HUES48 (cell line): ENCODE results near the gene GFM1.

Experiments
- H3K27ac ChIP-seq: one replicate; pipeline ENCODE4 v1.7.0; 2013; ENCODE audit warnings: low read depth, low read length, inconsistent platforms
- H3K27me3 ChIP-seq: 2 replicates; pipeline ENCODE4 v1.6.1; 2013; ENCODE audit warnings: mild to moderate bottlenecking, low read length; ENCODE audit not compliant: control insufficient read depth, insufficient read depth
- H3K36me3 ChIP-seq: 2 replicates; pipeline ENCODE4 v1.6.1; 2013; ENCODE audit warnings: low read length; ENCODE audit not compliant: control insufficient read depth, insufficient read depth
- H3K4me1 ChIP-seq: 2 replicates; pipeline ENCODE4 v1.6.1; 2013; ENCODE audit warnings: mild to moderate bottlenecking, low read length; ENCODE audit not compliant: control insufficient read depth, insufficient read depth
- H3K4me3 ChIP-seq: 2 replicates; pipeline ENCODE4 v1.5.1; 2013; ENCODE audit warnings: mild to moderate bottlenecking, low read depth, low read length
- H3K9ac ChIP-seq: 2 replicates; pipeline ENCODE4 v1.6.1; 2013; ENCODE audit warnings: mild to moderate bottlenecking, low read depth, low read length, moderate library complexity
- H3K9me3 ChIP-seq: 2 replicates; pipeline ENCODE4 v1.6.1; 2013; ENCODE audit warnings: low read length; ENCODE audit not compliant: control insufficient read depth, insufficient read depth

Gene GFM1

DNA sequence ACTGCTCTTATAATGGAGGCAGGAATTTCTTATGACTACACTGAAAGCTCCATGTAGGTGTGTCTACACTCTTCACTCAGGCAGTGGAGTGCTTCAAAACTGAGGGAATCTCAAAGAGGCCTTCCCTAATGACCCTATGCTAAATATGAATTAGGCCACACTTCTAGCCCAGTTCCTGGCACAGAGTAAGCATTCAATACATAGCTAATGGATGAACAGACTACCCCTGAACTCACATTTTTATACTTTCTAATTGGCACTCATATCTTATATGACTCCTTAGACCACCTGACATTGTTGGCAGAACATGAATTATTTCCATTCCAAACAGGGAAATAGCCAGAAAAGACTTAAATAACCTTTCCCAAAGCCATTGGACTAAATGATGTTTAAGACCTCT is 84.5 kb downstream of the GFM1 start:
- H3K9ac ChIP-seq: no peak overlapping the region
- H3K4me3 ChIP-seq: no peak overlapping the region
- H3K27ac ChIP-seq: no peak overlapping the region

DNA sequence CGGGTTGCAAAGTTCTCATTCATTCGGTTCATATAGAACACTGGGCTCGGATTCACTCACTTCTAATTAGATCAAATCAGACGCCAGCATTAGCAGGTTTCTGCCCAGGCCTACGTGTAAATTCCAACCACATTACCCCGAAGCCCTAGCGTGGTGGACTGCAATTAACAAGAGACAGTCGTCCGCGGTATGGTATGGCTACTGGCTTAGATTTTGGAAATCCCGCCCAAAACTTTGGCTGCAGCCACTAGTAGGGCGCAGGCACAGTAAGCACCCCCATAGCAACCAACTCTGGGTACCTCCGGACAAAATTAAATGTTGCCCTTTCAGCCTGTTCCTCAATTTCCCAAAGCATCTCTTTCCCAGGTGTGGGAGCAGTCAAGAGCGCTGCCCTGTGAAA is 87.2 kb downstream of the GFM1 start:
- Histone ChIP-seq H3K36me3 (no peaks in the 10 kb centered on the region), H3K9ac (no peak overlapping the region), H3K4me1 (peaks cover 5% of the 10 kb centered on the region; the same call in 1 of the 2 replicates), H3K9me3 (no peaks in the 10 kb centered on the region), H3K27me3 (peaks cover 22% of the 10 kb centered on the region), H3K27ac (no peak overlapping the region), H3K4me3 (peak overlapping the region; percentile 62)

More for the DNA sequence above, 84.5 kb downstream of the GFM1 start:
- Histone ChIP-seq H3K27me3 (peaks cover 22% of the 10 kb centered on the region), H3K4me1 (peaks cover 5% of the 10 kb centered on the region), H3K9me3 (no peaks in the 10 kb centered on the region), H3K36me3 (no peaks in the 10 kb centered on the region)

DNA sequence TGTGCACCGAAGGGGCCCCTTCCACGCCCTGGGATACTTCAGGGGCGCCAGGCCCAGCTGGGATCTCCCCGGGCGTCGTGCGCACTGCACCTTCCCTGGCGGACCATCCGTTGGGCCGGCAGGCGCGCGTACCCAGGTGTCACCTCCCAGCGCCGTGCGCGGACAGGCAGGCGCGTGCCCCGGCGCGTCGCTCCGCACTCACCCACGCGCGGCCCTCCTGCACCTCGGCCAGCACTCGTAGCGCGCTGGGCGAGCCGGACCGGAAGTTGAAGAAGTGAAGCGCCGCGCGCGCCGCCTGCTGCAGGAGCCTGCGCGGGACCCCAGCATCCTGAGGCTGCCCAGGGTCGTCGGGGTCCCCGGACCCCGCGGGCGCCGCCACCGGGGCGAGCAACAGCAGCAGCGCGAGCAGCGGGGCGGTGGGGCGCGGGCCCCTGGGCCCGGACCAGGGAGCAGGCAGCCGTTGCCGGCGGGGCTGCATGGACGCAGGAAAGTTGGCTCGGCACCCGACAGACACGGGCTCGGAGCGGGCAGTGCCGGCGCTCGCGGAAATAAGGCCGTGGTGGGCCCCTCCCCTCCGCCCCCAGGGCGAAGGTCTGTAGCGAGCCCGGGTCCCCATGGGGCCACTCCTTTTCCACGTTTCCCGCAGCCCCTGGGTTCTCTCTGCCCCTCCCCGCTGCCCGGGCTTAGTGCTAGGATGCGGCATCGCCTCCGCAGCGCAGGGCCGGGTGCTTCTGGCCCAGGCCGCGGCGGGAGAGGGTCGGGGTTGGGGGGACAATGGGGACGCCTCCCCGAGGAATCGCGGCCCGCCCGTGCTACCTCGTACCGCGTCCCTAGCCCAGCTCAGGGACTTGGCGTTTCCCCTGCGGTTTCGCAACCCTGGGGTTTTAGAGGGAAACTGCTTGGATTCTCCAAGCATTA is 87.9 kb downstream of the GFM1 start, which contains the start of gene RARRES1:
RARRES1 (minus strand) TSS at position 520 of the 918 bp plus-strand sequence; CDS start at position 478, 42 bp downstream.
- 0 out of 2 replicates have a peak within 1 kb of the TSS, but pooled peaks have one; percentile 37 for H3K9ac ChIP-seq
- H3K27me3 ChIP-seq: peaks cover 22% of the 10 kb centered on the region
- no peak within 1 kb of the TSS for H3K27ac ChIP-seq
- H3K4me3 ChIP-seq: peak within 1 kb of the TSS; percentile 62
- H3K4me1 ChIP-seq: peaks cover 5% of the 10 kb centered on the region; the same call in 1 of the 2 replicates
- no peaks in the 10 kb centered on the region for H3K9me3 ChIP-seq
- H3K36me3 ChIP-seq: no peaks in the 10 kb centered on the region

DNA sequence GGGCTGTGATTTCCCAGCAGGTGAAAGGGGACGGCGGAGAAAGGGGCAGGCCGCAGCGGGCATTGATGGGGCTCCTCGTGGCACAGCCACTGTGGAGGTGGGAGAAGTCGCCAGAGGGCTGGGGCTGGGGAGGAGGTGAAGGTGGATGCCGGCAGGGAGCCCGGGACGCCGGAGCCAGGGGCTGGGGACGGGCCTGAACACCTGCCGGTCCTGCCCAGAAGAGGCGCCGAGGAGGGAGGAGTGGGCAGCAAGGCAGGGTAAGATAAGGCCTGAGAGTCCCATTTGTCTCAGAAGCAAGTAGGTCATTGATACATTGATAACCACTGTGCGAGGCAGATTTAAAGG is 88.5 kb downstream of the GFM1 start:
- H3K9ac ChIP-seq: no peak overlapping the region
- H3K36me3 ChIP-seq: no peaks in the 10 kb centered on the region
- no peak overlapping the region for H3K27ac ChIP-seq
- H3K4me3 ChIP-seq: peak overlapping the region; percentile 62
- H3K9me3 ChIP-seq: no peaks in the 10 kb centered on the region
- peaks cover 22% of the 10 kb centered on the region for H3K27me3 ChIP-seq
- peaks cover 5% of the 10 kb centered on the region; the same call in 1 of the 2 replicates for H3K4me1 ChIP-seq

DNA sequence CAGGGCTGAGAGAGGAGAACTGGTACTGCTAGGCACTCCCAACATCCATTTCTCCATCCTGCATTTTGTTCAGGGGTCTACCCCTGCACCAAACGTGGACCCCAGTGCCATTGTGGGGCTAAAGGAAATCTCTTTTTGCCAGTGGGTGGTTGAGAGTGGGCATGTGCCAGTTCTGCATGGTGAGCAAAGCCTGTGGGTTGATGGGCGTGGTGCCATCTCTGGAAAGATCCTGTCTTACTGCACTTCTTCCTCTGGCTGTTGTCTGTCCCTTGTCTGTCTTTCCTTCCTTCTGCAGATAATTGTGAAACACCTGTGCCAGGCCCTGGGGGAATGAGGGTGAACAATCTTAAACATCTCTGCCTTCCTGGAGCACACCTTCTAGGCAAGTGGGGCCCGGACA is 89.3 kb downstream of the GFM1 start:
- H3K27ac ChIP-seq: no peak overlapping the region
- peaks cover 22% of the 10 kb centered on the region for H3K27me3 ChIP-seq
- no peak overlapping the region for H3K9ac ChIP-seq
- peaks cover 5% of the 10 kb centered on the region; the same call in 1 of the 2 replicates for H3K4me1 ChIP-seq
- no peaks in the 10 kb centered on the region for H3K9me3 ChIP-seq
- H3K36me3 ChIP-seq: no peaks in the 10 kb centered on the region
- H3K4me3 ChIP-seq: no peak overlapping the region

DNA sequence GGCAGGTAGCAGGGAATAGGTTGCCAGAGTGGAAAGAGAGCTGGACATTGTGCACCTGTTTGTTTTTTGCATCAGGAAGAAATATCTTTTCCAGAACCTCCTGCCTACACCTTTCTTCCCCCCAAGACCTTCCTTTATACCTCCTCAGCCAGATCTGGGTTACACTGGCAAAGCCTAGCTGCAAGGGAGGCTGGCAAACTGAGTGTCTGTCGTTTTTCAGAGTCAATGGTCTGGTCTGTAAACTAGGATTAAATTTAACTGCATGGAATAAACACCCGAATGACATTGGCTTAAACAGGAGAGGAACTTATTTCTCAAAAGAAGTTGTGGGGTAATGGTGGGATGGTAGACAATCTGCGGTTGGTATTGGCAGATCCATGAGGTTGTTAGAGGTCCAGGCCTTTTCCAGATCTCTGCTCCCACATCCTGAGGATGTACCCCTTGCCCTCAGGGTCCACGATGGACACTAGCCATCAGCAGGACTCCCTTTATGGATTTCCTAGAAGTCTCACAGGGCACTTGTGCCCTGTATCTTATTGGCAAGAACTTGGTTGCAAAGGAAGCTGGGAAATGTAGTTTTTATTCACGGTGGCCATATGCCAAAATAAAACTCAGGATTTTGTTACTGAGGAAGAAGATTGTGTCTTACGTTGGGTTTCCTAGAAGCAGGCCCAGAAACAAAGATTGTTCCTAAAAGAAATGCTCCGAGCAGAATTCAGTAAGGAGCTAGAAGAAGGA is 91.1 kb downstream of the GFM1 start:
- Histone ChIP-seq H3K4me1 (peaks cover 5% of the 10 kb centered on the region; the same call in 1 of the 2 replicates), H3K27ac (no peak overlapping the region), H3K27me3 (peaks cover 22% of the 10 kb centered on the region)

DNA sequence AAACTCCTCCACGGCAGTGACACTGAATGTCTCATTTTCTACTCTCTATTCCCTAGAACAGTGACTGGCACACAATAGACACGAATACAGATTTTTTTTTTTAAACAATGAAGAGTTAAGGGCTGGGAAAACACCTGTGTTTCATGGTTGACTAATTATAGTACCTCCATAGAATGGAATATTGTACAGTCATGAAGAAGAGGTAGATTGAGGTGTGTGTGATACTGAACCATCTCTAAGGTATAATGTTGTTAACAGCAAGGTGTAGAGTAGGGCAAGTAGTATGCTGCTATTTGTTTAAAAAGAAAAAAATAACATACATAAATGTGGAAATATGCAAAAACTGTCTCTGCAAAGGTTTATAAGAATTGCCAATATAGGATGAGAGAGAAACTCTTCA is 93.1 kb downstream of the GFM1 start:
- no peaks in the 10 kb centered on the region for H3K4me1 ChIP-seq
- peaks cover 6% of the 10 kb centered on the region for H3K27me3 ChIP-seq
- no peaks in the 10 kb centered on the region for H3K9me3 ChIP-seq
- H3K9ac ChIP-seq: no peak overlapping the region
- no peaks in the 10 kb centered on the region for H3K36me3 ChIP-seq
- no peak overlapping the region for H3K27ac ChIP-seq
- H3K4me3 ChIP-seq: no peak overlapping the region

More for the DNA sequence above, 91.1 kb downstream of the GFM1 start:
- no peaks in the 10 kb centered on the region for H3K9me3 ChIP-seq
- no peaks in the 10 kb centered on the region for H3K36me3 ChIP-seq
- no peak overlapping the region for H3K9ac ChIP-seq
- H3K4me3 ChIP-seq: no peak overlapping the region

DNA sequence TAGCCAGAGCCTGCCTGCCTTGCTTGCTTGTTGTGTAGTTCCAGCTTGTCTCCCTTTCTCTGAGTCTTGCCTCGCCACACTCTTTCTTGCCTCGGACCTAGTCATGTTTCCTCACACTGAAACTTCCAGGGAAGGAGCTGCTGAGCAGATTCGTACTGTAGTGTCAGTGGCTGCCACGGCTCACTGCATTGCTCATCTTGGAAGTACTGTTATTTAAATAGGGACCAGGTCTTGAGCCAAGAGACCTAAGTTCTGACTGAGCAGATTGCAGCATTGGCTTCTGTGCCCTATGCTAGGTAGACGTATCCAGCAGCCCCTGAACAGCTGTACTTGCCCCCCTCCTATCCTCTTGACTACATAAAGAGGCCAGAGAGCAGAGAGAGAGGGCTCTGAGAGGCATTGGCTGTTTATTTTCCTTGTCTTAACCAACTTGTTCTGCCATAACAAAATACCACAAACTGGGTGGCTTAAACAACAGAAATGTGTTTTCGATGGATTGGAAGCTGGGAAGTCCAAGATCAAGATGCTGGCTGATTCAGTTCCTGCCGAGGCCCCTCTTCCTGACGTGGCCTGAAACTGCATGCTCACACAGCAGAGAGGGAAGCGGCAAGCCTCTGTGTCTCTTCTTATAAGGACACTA is 93.8 kb downstream of the GFM1 start:
- Histone ChIP-seq H3K4me1 (no peaks in the 10 kb centered on the region), H3K4me3 (no peak overlapping the region), H3K27ac (no peak overlapping the region), H3K9ac (no peak overlapping the region), H3K9me3 (no peaks in the 10 kb centered on the region), H3K36me3 (no peaks in the 10 kb centered on the region), H3K27me3 (peaks cover under 1% of the 10 kb centered on the region; the same call in 1 of the 2 replicates)

DNA sequence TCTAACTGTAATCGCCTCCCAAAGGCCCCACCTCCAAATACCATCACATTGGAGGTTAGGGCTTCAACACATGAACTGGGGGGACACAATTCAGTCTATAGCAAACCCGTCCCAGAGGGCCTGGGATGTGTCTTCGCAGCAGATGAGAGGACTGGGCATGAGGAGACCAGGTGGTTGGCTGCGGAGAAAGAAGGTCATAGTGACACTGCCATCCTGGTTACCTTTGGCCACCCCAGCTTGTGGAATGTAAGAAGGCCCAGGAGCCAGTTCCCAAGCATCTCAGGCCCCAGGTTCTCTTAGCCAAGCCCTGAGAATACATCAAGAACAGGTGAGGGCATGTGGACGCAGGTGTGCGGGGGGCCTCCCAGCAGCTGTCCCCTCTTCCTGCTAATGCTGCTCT is 94.3 kb downstream of the GFM1 start:
- Histone ChIP-seq H3K4me3 (no peak overlapping the region), H3K9ac (no peak overlapping the region), H3K27ac (no peak overlapping the region), H3K4me1 (no peaks in the 10 kb centered on the region), H3K27me3 (no peaks in the 10 kb centered on the region; the same call in 1 of the 2 replicates), H3K9me3 (no peaks in the 10 kb centered on the region), H3K36me3 (no peaks in the 10 kb centered on the region)

DNA sequence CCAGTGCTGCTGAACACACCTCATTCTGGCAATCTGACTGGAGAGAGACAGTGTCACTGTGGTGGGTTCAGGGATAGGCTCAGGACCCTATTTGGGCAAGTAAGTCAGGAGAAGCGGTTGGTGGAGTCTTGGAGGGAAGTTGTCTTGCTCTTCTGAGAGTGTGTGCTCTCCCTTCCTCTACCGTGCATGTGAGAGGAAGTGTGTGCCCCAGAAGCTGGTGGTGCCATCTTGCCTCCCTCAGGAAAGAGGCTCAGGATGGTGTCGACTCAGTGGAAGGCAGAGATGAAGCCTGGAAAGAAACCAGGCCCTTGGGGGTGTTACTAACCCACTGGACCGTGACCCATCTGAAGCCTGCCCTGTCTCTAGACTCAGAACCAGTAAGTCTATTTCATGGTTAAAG is 94.8 kb downstream of the GFM1 start:
- no peaks in the 10 kb centered on the region for H3K4me1 ChIP-seq

More for the DNA sequence above, 94.8 kb downstream of the GFM1 start:
- H3K4me3 ChIP-seq: no peak overlapping the region
- H3K9ac ChIP-seq: no peak overlapping the region
- H3K9me3 ChIP-seq: no peaks in the 10 kb centered on the region
- no peak overlapping the region for H3K27ac ChIP-seq
- H3K36me3 ChIP-seq: no peaks in the 10 kb centered on the region
- no peaks in the 10 kb centered on the region for H3K27me3 ChIP-seq
